Mesendoderm (in vitro differentiated cells): Measurements from ENCODE around the gene MYT1.
A peak's percentile ranks its signal among the peaks of the same experiment; 100 is the strongest.

Experiments
- DNase-seq: peaks from one replicate; pipeline ENCODE4 v3.0.0; 2013
- H2AK5ac ChIP-seq: 2 replicates; pipeline ENCODE4 v1.6.1; 2013; ENCODE audit warnings: low read length, inconsistent platforms
- H2BK120ac ChIP-seq: 2 replicates; pipeline ENCODE4 v1.6.1; 2013; ENCODE audit warnings: low read depth, mild to moderate bottlenecking, low read length, moderate library complexity, mixed read lengths
- H2BK15ac ChIP-seq: replicated peaks from 2 replicates; pipeline ENCODE4 v1.6.1; 2013; ENCODE audit warnings: low read depth, mild to moderate bottlenecking, moderate library complexity
- H2BK5ac ChIP-seq: 2 replicates; pipeline ENCODE4 v1.6.1; 2013; ENCODE audit warnings: low read length, inconsistent platforms
- H3K18ac ChIP-seq: 2 replicates; pipeline ENCODE4 v1.6.1; 2013; ENCODE audit warnings: mild to moderate bottlenecking, low read length, mixed read lengths
- H3K23ac ChIP-seq: one replicate; pipeline ENCODE4 v1.6.1; 2013; ENCODE audit warnings: low read length
- H3K27ac ChIP-seq: 2 replicates; pipeline ENCODE4 v1.5.1; 2013; ENCODE audit warnings: low read depth, mild to moderate bottlenecking, inconsistent platforms, low read length, moderate library complexity
- H3K27me3 ChIP-seq: 2 replicates; pipeline ENCODE4 v1.6.1; 2013; ENCODE audit warnings: low read length, control low read depth, mild to moderate bottlenecking, inconsistent platforms; ENCODE audit not compliant: insufficient read depth, poor library complexity
- H3K36me3 ChIP-seq: 2 replicates; pipeline ENCODE4 v1.6.1; 2013; ENCODE audit warnings: low read length, inconsistent platforms; ENCODE audit not compliant: control insufficient read depth, insufficient read depth
- H3K4ac ChIP-seq: one replicate; pipeline ENCODE4 v1.6.1; 2013; ENCODE audit warnings: low read depth, mild to moderate bottlenecking, low read length, moderate library complexity
- H3K4me1 ChIP-seq: 2 replicates; pipeline ENCODE4 v1.6.1; 2013; ENCODE audit warnings: low read depth, low read length, inconsistent platforms; ENCODE audit not compliant: control insufficient read depth
- H3K4me2 ChIP-seq: 2 replicates; pipeline ENCODE4 v1.6.1; 2013; ENCODE audit warnings: low read length
- H3K4me3 ChIP-seq: 2 replicates; pipeline ENCODE4 v1.5.1; 2013; ENCODE audit warnings: mild to moderate bottlenecking, low read length
- H3K56ac ChIP-seq: one replicate; pipeline ENCODE4 v1.6.1; 2013; ENCODE audit warnings: low read length
- H3K79me1 ChIP-seq: 2 replicates; pipeline ENCODE4 v1.6.1; 2013; ENCODE audit warnings: low read length, inconsistent platforms
- H3K79me2 ChIP-seq: 2 replicates; pipeline ENCODE4 v1.6.1; 2013; ENCODE audit warnings: mild to moderate bottlenecking, low read length; ENCODE audit not compliant: control insufficient read depth, insufficient read depth
- H3K9ac ChIP-seq: 2 replicates; pipeline ENCODE4 v1.6.1; 2013; ENCODE audit warnings: low read length, inconsistent platforms
- H4K5ac ChIP-seq: one replicate; pipeline ENCODE4 v1.6.1; 2013; ENCODE audit warnings: low read length
- H4K8ac ChIP-seq: one replicate; pipeline ENCODE4 v1.6.1; 2013; ENCODE audit warnings: low read depth, mild to moderate bottlenecking, control low read depth, low read length, moderate library complexity
- WGBS: extraction: QIAGEN DNeasy Blood & Tissue Kit; methylation state at CpG from one replicate; pipeline ENCODE4 v1.1.7; 2013; ENCODE audit warnings: low lambda C conversion rate, missing lambda C conversion rate; ENCODE audit not compliant: insufficient coverage; ENCODE audit errors: extremely low coverage; 5-methylcytosine and 5-hydroxymethylcytosine counted together

Gene MYT1

DNA sequence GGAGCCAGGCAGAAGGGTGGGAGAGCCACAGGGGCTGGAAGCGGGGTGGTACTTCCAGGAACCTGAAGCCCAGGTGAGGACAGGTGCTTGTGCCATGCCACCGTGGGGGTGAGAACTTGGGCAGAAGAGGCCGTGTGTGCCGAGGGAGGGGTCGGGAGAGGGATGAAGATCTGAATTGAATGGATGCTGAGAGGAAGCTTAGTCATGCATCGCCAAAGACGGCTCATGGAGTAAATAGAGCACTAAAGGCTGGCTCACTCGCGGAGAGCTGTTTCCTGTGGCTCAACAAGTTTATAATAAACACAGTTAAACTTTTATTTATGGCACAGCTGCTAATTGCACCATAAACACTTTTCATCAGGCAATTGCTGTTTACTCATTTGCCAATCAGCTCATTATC lies 21.7 kb upstream of the MYT1 start:
- H3K4ac ChIP-seq = no peak overlapping the region
- no peak overlapping the region for H3K23ac ChIP-seq
- no peak overlapping the region for H3K9ac ChIP-seq
- H3K56ac ChIP-seq = no peak overlapping the region
- H4K8ac ChIP-seq = no peak overlapping the region
- no peak overlapping the region for H2BK15ac ChIP-seq
- H3K18ac ChIP-seq = no peak overlapping the region
- H3K27ac ChIP-seq = no peak overlapping the region
- no peak overlapping the region for H3K4me3 ChIP-seq
- no peak overlapping the region for H3K4me2 ChIP-seq
- H3K79me1 ChIP-seq = no peaks in the 10 kb centered on the region
- H2BK120ac ChIP-seq = no peak overlapping the region
- H2AK5ac ChIP-seq = no peak overlapping the region
- H3K4me1 ChIP-seq = no peaks in the 10 kb centered on the region
- no peak for DNase-seq
- no peaks in the 10 kb centered on the region for H3K27me3 ChIP-seq
- WGBS = no CpG with 5 or more reads among the region's 9 CpGs
- no peak overlapping the region for H4K5ac ChIP-seq
- no peak overlapping the region for H2BK5ac ChIP-seq
- H3K79me2 ChIP-seq = no peaks in the 10 kb centered on the region
- H3K36me3 ChIP-seq = no peaks in the 10 kb centered on the region

- Histone ChIP-seq H3K4me1 (no peaks in the 10 kb centered on the region), H3K9ac (no peak overlapping the region), H3K4ac (no peak overlapping the region), H4K8ac (no peak overlapping the region), H3K56ac (no peak overlapping the region), H2BK5ac (no peak overlapping the region), H4K5ac (no peak overlapping the region), H2BK15ac (no peak overlapping the region), H2AK5ac (no peak overlapping the region), H3K23ac (no peak overlapping the region), H3K79me2 (no peaks in the 10 kb centered on the region), H2BK120ac (no peak overlapping the region), H3K79me1 (no peaks in the 10 kb centered on the region), H3K27ac (no peak overlapping the region), H3K4me3 (no peak overlapping the region), H3K18ac (no peak overlapping the region), H3K27me3 (no peaks in the 10 kb centered on the region), H3K36me3 (no peaks in the 10 kb centered on the region), H3K4me2 (no peak overlapping the region)
- no peak for DNase-seq
- no CpG with 5 or more reads among the region's 14 CpGs for WGBS
Observed at GRCh38 chr20:64143018-64143801, 21.0 kb upstream of the MYT1 start.

GRCh38 chr20:64144144-64144912 lies 19.9 kb upstream of the MYT1 start:
- no peaks in the 10 kb centered on the region for H3K4me1 ChIP-seq
- no peak overlapping the region for H4K8ac ChIP-seq
- no peak overlapping the region for H3K9ac ChIP-seq
- no peak overlapping the region for H2AK5ac ChIP-seq
- H3K36me3 ChIP-seq = no peaks in the 10 kb centered on the region
- DNase-seq = no peak
- no peak overlapping the region for H3K4me2 ChIP-seq
- H3K56ac ChIP-seq = no peak overlapping the region
- H3K4ac ChIP-seq = no peak overlapping the region
- H3K4me3 ChIP-seq = no peak overlapping the region
- no peaks in the 10 kb centered on the region for H3K27me3 ChIP-seq
- H2BK5ac ChIP-seq = no peak overlapping the region
- H2BK120ac ChIP-seq = no peak overlapping the region
- no peak overlapping the region for H3K23ac ChIP-seq
- no CpG with 5 or more reads among the region's 8 CpGs for WGBS
- no peak overlapping the region for H3K18ac ChIP-seq
- H4K5ac ChIP-seq = no peak overlapping the region
- H2BK15ac ChIP-seq = no peak overlapping the region
- no peak overlapping the region for H3K27ac ChIP-seq
- H3K79me2 ChIP-seq = no peaks in the 10 kb centered on the region
- H3K79me1 ChIP-seq = no peaks in the 10 kb centered on the region

DNA sequence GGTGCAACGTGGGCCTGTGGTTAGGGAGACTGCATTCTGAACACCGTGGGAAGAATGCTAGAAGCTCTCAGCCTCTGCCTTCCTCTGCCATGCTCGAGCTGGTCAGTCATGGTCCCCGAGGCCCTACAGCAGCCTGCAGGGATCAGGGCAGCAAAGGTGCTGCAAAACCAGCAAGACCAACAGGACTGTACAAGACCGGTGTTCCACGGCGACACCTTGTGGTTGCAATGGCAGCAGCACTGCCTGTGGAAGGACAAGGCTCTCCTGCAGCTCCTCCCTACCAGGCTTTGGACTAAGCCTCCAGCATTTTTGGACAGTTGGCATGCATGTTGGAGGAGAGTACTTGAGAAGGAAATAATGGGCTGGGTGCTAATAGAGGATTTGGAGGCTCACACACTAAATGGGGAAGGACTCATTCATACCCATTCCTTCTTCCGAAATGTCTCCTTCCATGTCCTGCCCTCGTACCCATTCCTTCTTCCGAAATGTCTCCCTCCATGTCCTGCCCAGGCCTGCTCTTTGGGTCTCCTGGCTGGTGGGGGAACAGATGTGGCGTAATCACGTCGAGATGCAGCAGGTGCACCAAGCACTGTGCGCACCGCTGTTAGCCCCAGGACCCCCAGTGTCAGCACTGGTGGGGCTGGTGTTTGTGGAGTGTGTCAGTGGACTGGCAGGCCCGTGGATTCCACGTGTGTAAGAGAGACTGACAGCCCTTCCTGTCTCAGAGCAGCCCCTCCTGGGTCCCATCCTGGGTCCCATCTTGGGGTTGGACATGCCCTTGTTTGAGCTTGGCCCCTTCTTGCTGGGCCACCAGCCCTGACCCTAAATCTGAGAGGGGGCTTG lies 18.6 kb upstream of the MYT1 start:
- Histone ChIP-seq H3K79me1 (no peaks in the 10 kb centered on the region), H3K79me2 (no peaks in the 10 kb centered on the region), H4K8ac (no peak overlapping the region), H3K23ac (no peak overlapping the region), H3K18ac (no peak overlapping the region), H3K4ac (no peak overlapping the region), H3K56ac (no peak overlapping the region), H3K4me3 (no peak overlapping the region), H2BK15ac (no peak overlapping the region), H3K36me3 (no peaks in the 10 kb centered on the region), H2AK5ac (no peak overlapping the region), H3K4me2 (no peak overlapping the region), H3K9ac (no peak overlapping the region), H3K4me1 (no peaks in the 10 kb centered on the region), H4K5ac (no peak overlapping the region), H2BK120ac (no peak overlapping the region), H2BK5ac (no peak overlapping the region), H3K27me3 (no peaks in the 10 kb centered on the region), H3K27ac (no peak overlapping the region)
- no CpG with 5 or more reads among the region's 17 CpGs for WGBS
- peak; percentile 21 for DNase-seq

DNA sequence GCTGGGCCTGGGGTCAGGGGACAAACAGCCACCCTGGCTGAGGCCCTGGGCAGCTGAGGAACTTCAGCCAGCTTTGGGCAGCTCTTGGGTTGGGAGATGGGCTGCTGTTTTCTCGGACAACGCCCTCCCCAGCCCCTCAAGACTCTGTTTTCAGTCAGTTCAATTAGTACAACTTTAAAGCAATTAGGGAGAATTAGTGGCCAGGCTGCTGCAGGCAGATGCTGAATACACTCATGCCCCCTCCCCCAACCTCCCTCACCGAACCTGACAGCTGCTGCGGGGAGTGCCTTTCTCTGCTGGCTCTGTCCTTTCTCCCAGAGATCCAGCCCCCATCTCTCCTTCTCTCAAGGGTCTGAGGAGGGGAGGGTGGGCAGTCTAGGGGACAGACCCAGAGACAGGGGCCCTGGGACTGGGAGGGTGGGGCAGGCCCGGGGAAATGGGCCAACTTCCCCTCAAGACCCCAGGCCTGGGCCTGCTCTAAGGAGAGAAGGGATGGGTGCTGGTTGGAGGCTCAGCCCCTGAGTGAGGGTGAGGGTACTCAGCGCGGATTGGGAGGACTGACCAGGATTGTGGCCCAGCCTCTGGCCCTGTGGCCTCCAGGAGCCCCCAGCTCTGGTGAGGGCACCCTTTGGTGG lies 17.8 kb upstream of the MYT1 start:
- H4K8ac ChIP-seq = no peak overlapping the region
- no peak for DNase-seq
- H3K27ac ChIP-seq = no peak overlapping the region
- H2AK5ac ChIP-seq = no peak overlapping the region
- no peaks in the 10 kb centered on the region for H3K79me1 ChIP-seq
- no peak overlapping the region for H3K56ac ChIP-seq
- H3K4me1 ChIP-seq = no peaks in the 10 kb centered on the region
- H3K18ac ChIP-seq = no peak overlapping the region
- no peaks in the 10 kb centered on the region for H3K36me3 ChIP-seq
- no peaks in the 10 kb centered on the region for H3K27me3 ChIP-seq
- no peak overlapping the region for H3K23ac ChIP-seq
- no peaks in the 10 kb centered on the region for H3K79me2 ChIP-seq
- H3K4me2 ChIP-seq = no peak overlapping the region
- H4K5ac ChIP-seq = no peak overlapping the region
- no peak overlapping the region for H3K4me3 ChIP-seq
- no peak overlapping the region for H3K9ac ChIP-seq
- no peak overlapping the region for H2BK15ac ChIP-seq
- no peak overlapping the region for H2BK120ac ChIP-seq
- no peak overlapping the region for H2BK5ac ChIP-seq
- H3K4ac ChIP-seq = no peak overlapping the region
- WGBS = no CpG with 5 or more reads among the region's 7 CpGs
